H1 (cell line): Measurements from ENCODE around the gene POLDIP3. TPM values are rescaled to one million over a fixed set of nuclear protein-coding genes. Genes with fewer than 3 reads are reported as not detected.

Source experiments
- CTCF ChIA-PET: fragments of 300-600 bp; sonication (Branson Sonifier 250); formaldehyde crosslinking; loops from one replicate; lab custom pipeline; 2021; ENCODE audit not compliant: partially characterized antibody; lab: Charles Lee
- POLR2A ChIA-PET: fragments of 300-600 bp; sonication (Branson Sonifier 250); formaldehyde crosslinking; loops from one replicate; lab custom pipeline; 2021; ENCODE audit warnings: inconsistent platforms; ENCODE audit not compliant: partially characterized antibody; lab: Charles Lee
- DNase-seq, 2 experiments: peaks; one replicate each; pipeline versions ENCODE4 v3.0.0 to v3.0.0-alpha.2; 2010 to 2022; ENCODE audit warnings: low spot score in 2 of 2, low read depth in 1 of 2, mixed read lengths in 1 of 2
- FAIRE-seq: peaks from 2 replicates; lab custom pipeline; 2011; peaks lifted over from hg19 to GRCh38; lab: Jason Lieb, UNC
- H2AFZ ChIP-seq: 2 replicates; pipeline ENCODE4 v1.8.1; 2012; ENCODE audit warnings: low read length, inconsistent platforms
- H2AK5ac ChIP-seq: 2 replicates; pipeline ENCODE4 v1.6.1; 2013; ENCODE audit warnings: low read depth, low read length
- H2BK120ac ChIP-seq: replicated peaks from 2 replicates; pipeline ENCODE3; 2013; ENCODE audit warnings: low read depth, low read length, inconsistent platforms
- H2BK12ac ChIP-seq: 2 replicates; pipeline ENCODE4 v1.6.1; 2013; ENCODE audit warnings: low read depth, low read length
- H2BK15ac ChIP-seq: 2 replicates; pipeline ENCODE4 v1.6.1; 2013; ENCODE audit warnings: low read length
- H2BK20ac ChIP-seq: 2 replicates; pipeline ENCODE4 v1.6.1; 2013; ENCODE audit warnings: low read length
- H2BK5ac ChIP-seq: 2 replicates; pipeline ENCODE4 v1.6.1; 2013; ENCODE audit warnings: low read depth, low read length
- H3K14ac ChIP-seq: 2 replicates; pipeline ENCODE4 v1.6.1; 2013; ENCODE audit warnings: inconsistent platforms; ENCODE audit not compliant: insufficient read length
- H3K18ac ChIP-seq: 2 replicates; pipeline ENCODE4 v1.6.1; 2013; ENCODE audit warnings: low read length; ENCODE audit errors: extremely low read depth
- H3K23ac ChIP-seq: 2 replicates; pipeline ENCODE4 v1.6.1; 2013; ENCODE audit warnings: inconsistent platforms; ENCODE audit not compliant: insufficient read length
- H3K23me2 ChIP-seq: 2 replicates; pipeline ENCODE4 v1.6.1; 2013; ENCODE audit warnings: low read depth, low read length
- H3K27ac ChIP-seq: 2 replicates; pipeline ENCODE4 v1.6.1; 2011; ENCODE audit warnings: low read depth, low read length, inconsistent platforms
- H3K27me3 ChIP-seq, 4 experiments: replicated peaks in 1 of 4; 1 replicate in 1 of 4; 2 replicates in 3 of 4; pipeline versions ENCODE4 v1.6.1 to v1.8.1; 2011 to 2013; ENCODE audit warnings: low read length in 3 of 4, mild to moderate bottlenecking in 3 of 4, inconsistent platforms in 2 of 4, mixed read lengths in 2 of 4, moderate library complexity in 1 of 4; ENCODE audit not compliant: control insufficient read depth in 3 of 4, insufficient read depth in 3 of 4; ENCODE audit errors: extremely low read depth in 1 of 4
- H3K36me3 ChIP-seq, 4 experiments: 2 replicates each; pipeline versions ENCODE4 v1.6.1 to v1.8.1; 2011 to 2013; ENCODE audit warnings: mild to moderate bottlenecking in 4 of 4, low read length in 3 of 4, moderate library complexity in 2 of 4, control low read depth in 1 of 4, inconsistent platforms in 1 of 4; ENCODE audit not compliant: insufficient read depth in 4 of 4, control insufficient read depth in 2 of 4
- H3K4ac ChIP-seq: replicated peaks from 2 replicates; pipeline ENCODE3; 2013; ENCODE audit warnings: low read length, low read depth, mixed read lengths, inconsistent platforms; ENCODE audit not compliant: insufficient read length
- H3K4me1 ChIP-seq, 4 experiments: replicated peaks in 1 of 4; 1 replicate in 1 of 4; 2 replicates in 3 of 4; pipeline versions ENCODE4 v1.6.1 to v1.8.1; 2011 to 2013; ENCODE audit warnings: low read length in 3 of 4, inconsistent platforms in 2 of 4, mixed read lengths in 1 of 4; ENCODE audit not compliant: insufficient read depth in 4 of 4, control insufficient read depth in 3 of 4
- H3K4me2 ChIP-seq, 2 experiments: 2 replicates each; pipeline versions ENCODE4 v1.6.1 to v1.8.1; 2011 to 2013; ENCODE audit warnings: low read depth in 2 of 2, low read length in 2 of 2, control low read depth in 1 of 2, inconsistent platforms in 1 of 2, mild to moderate bottlenecking in 1 of 2; ENCODE audit not compliant: insufficient read depth in 1 of 2
- H3K4me3 ChIP-seq, 4 experiments: fragments of 200-600, 300-600 bp in 1 of 4; sonication (generic), shearing (Covaris generic), sonication (Bioruptor Twin) in 1 of 4; 2 replicates each; pipeline versions ENCODE4 v1.5.1 to v1.8.1; 2011 to 2016; ENCODE audit warnings: low read length in 4 of 4, low read depth in 3 of 4, control low read depth in 2 of 4, inconsistent platforms in 2 of 4, mild to moderate bottlenecking in 2 of 4, mixed read lengths in 1 of 4, moderate library complexity in 1 of 4; ENCODE audit not compliant: insufficient read depth in 2 of 4; ENCODE audit errors: extremely low read depth in 1 of 4
- H3K56ac ChIP-seq: replicated peaks from 2 replicates; pipeline ENCODE3; 2013; ENCODE audit warnings: low read depth, mild to moderate bottlenecking, mixed read lengths, low read length, inconsistent platforms; ENCODE audit not compliant: insufficient read length
- H3K79me1 ChIP-seq: 2 replicates; pipeline ENCODE4 v1.6.1; 2013; ENCODE audit warnings: low read depth, low read length, control low read depth
- H3K79me2 ChIP-seq, 2 experiments: 2 replicates each; pipeline versions ENCODE4 v1.6.1 to v1.8.1; 2012 to 2013; ENCODE audit warnings: low read length in 2 of 2, mild to moderate bottlenecking in 2 of 2, inconsistent platforms in 1 of 2; ENCODE audit not compliant: insufficient read depth in 2 of 2, control insufficient read depth in 1 of 2
- H3K9ac ChIP-seq, 4 experiments: replicated peaks in 1 of 4; 1 replicate in 1 of 4; 2 replicates in 3 of 4; pipeline versions ENCODE4 v1.6.1 to v1.8.1; 2011 to 2013; ENCODE audit warnings: low read depth in 3 of 4, low read length in 3 of 4, control low read depth in 2 of 4, mild to moderate bottlenecking in 2 of 4, moderate library complexity in 2 of 4, inconsistent platforms in 1 of 4; ENCODE audit errors: extremely low read depth in 1 of 4
- H3K9me3 ChIP-seq, 2 experiments: 2 replicates each; pipeline versions ENCODE4 v1.6.1 to v1.8.1; 2012 to 2013; ENCODE audit warnings: mild to moderate bottlenecking in 2 of 2, moderate library complexity in 2 of 2, control low read depth in 1 of 2, inconsistent platforms in 1 of 2, low read depth in 1 of 2, low read length in 1 of 2, mixed read lengths in 1 of 2; ENCODE audit not compliant: insufficient read depth in 2 of 2
- H4K20me1 ChIP-seq, 2 experiments: replicated peaks in 1 of 2; 2 replicates each; pipeline versions ENCODE3 to v1.8.1; 2011 to 2013; ENCODE audit warnings: inconsistent platforms in 2 of 2, low read length in 2 of 2, mild to moderate bottlenecking in 1 of 2; ENCODE audit not compliant: insufficient read depth in 2 of 2, control insufficient read depth in 1 of 2
- H4K5ac ChIP-seq: 2 replicates; pipeline ENCODE4 v1.6.1; 2013; ENCODE audit warnings: low read length, low read depth, mixed read lengths, inconsistent platforms; ENCODE audit not compliant: insufficient read length
- H4K8ac ChIP-seq: 2 replicates; pipeline ENCODE4 v1.8.0; 2013; ENCODE audit warnings: mild to moderate bottlenecking, moderate library complexity, low read length, inconsistent platforms; ENCODE audit not compliant: insufficient read depth; ENCODE audit errors: extremely low read depth
- H4K91ac ChIP-seq: replicated peaks from 2 replicates; pipeline ENCODE3; 2013; ENCODE audit warnings: low read length, mixed read lengths, inconsistent platforms; ENCODE audit not compliant: insufficient read length
- CBX8 ChIP-seq: fragments of 300-800, 300-1000 bp; sonication (generic); IDR thresholded peaks from 2 replicates; pipeline ENCODE4 v1.7.1; 2016; ENCODE audit warnings: low read depth, low read length, borderline replicate concordance
- CHD2 ChIP-seq: IDR thresholded peaks from 2 replicates; pipeline ENCODE4 v1.6.1; 2012; ENCODE audit warnings: low read length, improper control_type of control experiment
- HDAC6 ChIP-seq: IDR thresholded peaks from one replicate; pipeline ENCODE4 v1.7.1; 2012; ENCODE audit warnings: low read depth, mild to moderate bottlenecking, inconsistent platforms, low read length, moderate library complexity
- RFX5 ChIP-seq: IDR thresholded peaks from 2 replicates; pipeline ENCODE4 v1.6.1; 2011; ENCODE audit warnings: low read depth, low read length, improper control_type of control experiment, borderline replicate concordance
- RXRA ChIP-seq: IDR thresholded peaks from 2 replicates; pipeline ENCODE4 v1.6.1; 2011; ENCODE audit warnings: low read depth, mild to moderate bottlenecking, low read length, moderate library complexity; ENCODE audit not compliant: insufficient read depth
- WGBS, 2 experiments: shearing (Covaris generic) in 1 of 2; methylation state at CpG; one replicate each; pipeline versions ENCODE4 v1.1.6 to v1.1.7; 2013 to 2015; ENCODE audit warnings: low lambda C conversion rate in 2 of 2, mixed read lengths in 2 of 2, inconsistent platforms in 1 of 2, low coverage in 1 of 2, missing lambda C conversion rate in 1 of 2; ENCODE audit not compliant: insufficient replicate concordance in 2 of 2, insufficient coverage in 1 of 2, insufficient read length in 1 of 2; ENCODE audit errors: extremely low coverage in 1 of 2, missing lambda C conversion rate in 1 of 2; 5-methylcytosine and 5-hydroxymethylcytosine counted together
- polyA plus RNA-seq, 7 experiments: library from polyadenylated mRNA; depleted of rRNA in 3 of 7; stranded (reverse) in 5 of 7; unstranded in 2 of 7; fragments of >200 nt in 5 of 7; fragments of 200-250 nt in 2 of 7; gene quantifications; 1 replicate in 5 of 7; 2 replicates in 1 of 7; 4 replicates in 1 of 7; pipeline versions ENCODE4 v1.2.1 to v1.2.3, GENCODE V29; 2011 to 2013; ENCODE audit warnings: missing spikeins in 2 of 7, mixed read lengths in 2 of 7
- total RNA-seq: library from RNA; stranded (reverse); fragmentation: NEBNext Ultra II Directional; extraction: Animal tissue kit (Norgen Biotek cat#: 25700); gene quantifications from 2 replicates; pipeline ENCODE4 v1.2.1, GENCODE V29; 2021

Gene POLDIP3
- total and polyA plus RNA-seq, 2 of the 8 experiments (the other 6 are each of a cell fraction or from before 2014, with no cell fraction given), result 43.5 to 84.6 TPM

GRCh38 chr22:42620084-42620483, 5.4 kb upstream of the POLDIP3 start:
- POLR2A ChIA-PET, result interaction anchor here (1.1 to 1.6 kb wide), 2 partner anchors 84 to 256 kb away, joined by 3 read pairs; no protein-coding TSS in a partner anchor
- Histone ChIP-seq H2BK20ac (no peak overlapping the region), H3K56ac (no peak overlapping the region), H2BK12ac (no peak overlapping the region), H3K79me2 (no peaks in the 10 kb centered on the region), H3K4ac (no peak overlapping the region), H2AK5ac (no peak overlapping the region), H4K20me1 (peaks cover 1 to 7% of the 10 kb centered on the region in 2 experiments), H3K79me1 (no peaks in the 10 kb centered on the region), H3K9me3 (no peaks in the 10 kb centered on the region), H3K4me3 (no peak overlapping the region), H3K18ac (no peak overlapping the region), H4K8ac (no peak overlapping the region), H2BK120ac (no peak overlapping the region), H3K9ac (no peak overlapping the region), H2BK5ac (no peak overlapping the region), H4K91ac (no peak overlapping the region), H3K23ac (no peak overlapping the region), H3K23me2 (peaks cover 4% of the 10 kb centered on the region; the same call in 1 of the 2 replicates), H3K4me2 (no peak overlapping the region), H2AFZ (no peak overlapping the region), H3K27ac (no peak overlapping the region), H3K4me1 (peaks cover 0 to 9% (median 7%) of the 10 kb centered on the region in 4 experiments; a peak in 6 of 7 replicates), H3K27me3 (no peaks in the 10 kb centered on the region), H3K36me3 (peaks cover 0 to 6% (median 3%) of the 10 kb centered on the region in 4 experiments; a peak in 4 of 8 replicates), H2BK15ac (no peak overlapping the region), H3K14ac (no peak overlapping the region), H4K5ac (no peak overlapping the region)
- FAIRE-seq, result no peak
- TF ChIP-seq CBX8, result no peak
- no peak for TF ChIP-seq RXRA
- TF ChIP-seq RFX5, result no peak
- no peak for TF ChIP-seq HDAC6
- TF ChIP-seq CHD2, result no peak
- no peak for DNase-seq
- WGBS, 2 experiments, result 96% methylated on average over 4 of the region's 4 CpGs; no CpG with 5 or more reads in 1 of the 2 experiments
- CTCF ChIA-PET, result interaction anchor here (0.6 to 4.9 kb wide), 11 partner anchors 12 to 204 kb away, joined by 3 to 43 read pairs (median 10); partner anchors contain the start of genes ATP5MGL and SERHL2
